Measurements from ENCODE around the gene SKIL. TPM values are rescaled to one million over a fixed set of nuclear protein-coding genes. Genes with fewer than 3 reads are reported as not detected.

Gene SKIL
- total RNA-seq, 1 experiment from 2014 or later: 47.9 TPM

- no peak overlapping the region for H3K4me3 ChIP-seq (ENCODE audit: low read depth, low read length, poor library complexity, severe bottlenecking)
- TF ChIP-seq, protein P1, sequence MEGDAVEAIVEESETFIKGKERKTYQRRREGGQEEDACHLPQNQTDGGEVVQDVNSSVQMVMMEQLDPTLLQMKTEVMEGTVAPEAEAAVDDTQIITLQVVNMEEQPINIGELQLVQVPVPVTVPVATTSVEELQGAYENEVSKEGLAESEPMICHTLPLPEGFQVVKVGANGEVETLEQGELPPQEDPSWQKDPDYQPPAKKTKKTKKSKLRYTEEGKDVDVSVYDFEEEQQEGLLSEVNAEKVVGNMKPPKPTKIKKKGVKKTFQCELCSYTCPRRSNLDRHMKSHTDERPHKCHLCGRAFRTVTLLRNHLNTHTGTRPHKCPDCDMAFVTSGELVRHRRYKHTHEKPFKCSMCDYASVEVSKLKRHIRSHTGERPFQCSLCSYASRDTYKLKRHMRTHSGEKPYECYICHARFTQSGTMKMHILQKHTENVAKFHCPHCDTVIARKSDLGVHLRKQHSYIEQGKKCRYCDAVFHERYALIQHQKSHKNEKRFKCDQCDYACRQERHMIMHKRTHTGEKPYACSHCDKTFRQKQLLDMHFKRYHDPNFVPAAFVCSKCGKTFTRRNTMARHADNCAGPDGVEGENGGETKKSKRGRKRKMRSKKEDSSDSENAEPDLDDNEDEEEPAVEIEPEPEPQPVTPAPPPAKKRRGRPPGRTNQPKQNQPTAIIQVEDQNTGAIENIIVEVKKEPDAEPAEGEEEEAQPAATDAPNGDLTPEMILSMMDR (conservative IDR thresholded peaks at IDR 0.05; ENCODE audit: low read depth, low read length): no peak
- no peak for TF ChIP-seq EZH2 (IDR thresholded peaks at IDR 0.05; ENCODE audit: borderline replicate concordance, low read depth, low read length, poor library complexity, severe bottlenecking)
- intact Hi-C loops (cut with micrococcal nuclease; ENCODE audit: unreplicated experiment): no loop called here
- H3K27ac ChIP-seq (ENCODE audit: low read depth, low read length, poor library complexity, severe bottlenecking): no peak overlapping the region
- H3K27me3 ChIP-seq (replicated peaks; ENCODE audit: insufficient read depth, low read depth, low read length, poor library complexity): no peaks in the 10 kb centered on the region
- CTCF ChIA-PET: no interaction called here
- no peaks in the 10 kb centered on the region for H3K9me3 ChIP-seq (ENCODE audit: low read depth, low read length, poor library complexity, severe bottlenecking)
- no peaks in the 10 kb centered on the region for H3K4me1 ChIP-seq (ENCODE audit: insufficient read depth, low read length, poor library complexity, severe bottlenecking)
- no peak for DNase-seq (ENCODE audit: low spot score)
- no peaks in the 10 kb centered on the region for H3K36me3 ChIP-seq (ENCODE audit: insufficient read depth, low read length, poor library complexity, severe bottlenecking)
- POLR2A ChIA-PET (ENCODE audit: low non-redundant PET): no interaction called here
- no TSS peak for BruUV-seq (replicated peaks)
These were observed 85.9 kb downstream of the SKIL start for GRCh38 chr3:170443457-170443856.

Small RNA genes lying within 50 kb of the gene (microRNA-seq; reads per million reads assigned to microRNA genes)
- gene MIR6828: not detected

Other genes starting within 250 kb of the SKIL start
- gene PHC3, start 176.0 kb upstream of the SKIL start, total RNA-seq (2021): 49.2 and 55.4 TPM in 2 replicates
- 44.7 and 48.2 TPM in 2 replicates for gene PRKCI, start 135.3 kb upstream of the SKIL start, total RNA-seq (2021)
- gene CLDN11, start 61.2 kb downstream of the SKIL start, total RNA-seq (2021): 0.52 TPM in 1 of 2 replicates, not detected in the other
- not detected in 2 replicates for gene SLC7A14, start 228.4 kb downstream of the SKIL start, total RNA-seq (2021)